A549 (cell line): ENCODE results near the gene TANGO2. TPM values are rescaled to one million over a fixed set of nuclear protein-coding genes. Genes with fewer than 3 reads are reported as not detected.

Source experiments
- ATAC-seq, 2 experiments: fragments of 200-7000 bp in 1 of 2; fragments of >200 bp in 1 of 2; cut with Nextera tagmentation in 1 of 2; cut with Tn5 transposase in 1 of 2; 3 replicates each; pipeline versions ENCODE4 v1.8.0 to v1.9.1; 2018 to 2020; ENCODE audit warnings: mild to moderate bottlenecking in 1 of 2, moderate library complexity in 1 of 2
- CTCF ChIA-PET: fragments of 300-600 bp; sonication (Branson Sonifier 250); formaldehyde crosslinking; extraction: SDS; loops from one replicate; lab custom pipeline; 2021; ENCODE audit warnings: antibody characterized with exemption, inconsistent platforms; lab: Yijun Ruan, JAX
- POLR2A ChIA-PET: fragments of 350-600 bp; formaldehyde crosslinking; extraction: SDS; loops from one replicate; lab custom pipeline; 2021; ENCODE audit warnings: antibody characterized with exemption, inconsistent platforms; lab: Yijun Ruan, JAX
- DNase-seq, 2 experiments: peaks; one replicate each; pipeline versions ENCODE4 v3.0.0 to v3.0.0-alpha.2; 2011 to 2016; ENCODE audit warnings: low read depth in 1 of 2, low spot score in 1 of 2
- FAIRE-seq: peaks from 2 replicates; lab custom pipeline; 2011; peaks lifted over from hg19 to GRCh38; lab: Jason Lieb, UNC
- H3K27ac ChIP-seq, 2 experiments: fragments of >200 bp; sonication (Bioruptor Twin); formaldehyde crosslinking; 3 replicates each; pipeline ENCODE4 v1.5.1; 2016 to 2017
- H3K4me1 ChIP-seq: fragments of >200 bp; sonication (Bioruptor Twin); formaldehyde crosslinking; 3 replicates; pipeline ENCODE4 v1.6.1; 2016
- H3K4me2 ChIP-seq: fragments of >200 bp; sonication (Bioruptor Twin); formaldehyde crosslinking; 3 replicates; pipeline ENCODE4 v1.6.1; 2016
- H3K4me3 ChIP-seq: fragments of >200 bp; sonication (Bioruptor Twin); formaldehyde crosslinking; 3 replicates; pipeline ENCODE4 v1.5.1; 2016
- H3K9me3 ChIP-seq: fragments of >200 bp; sonication (Bioruptor Twin); formaldehyde crosslinking; 3 replicates; pipeline ENCODE4 v1.6.1; 2016
- CBX8 ChIP-seq: fragments of 200-600 bp; sonication (generic); IDR thresholded peaks from 2 replicates; pipeline ENCODE4 v1.6.1; 2016
- CHD2 ChIP-seq: fragments of 150-350 bp; IDR thresholded peaks from 2 replicates; pipeline ENCODE4 v1.6.1; 2014; ENCODE audit warnings: low read length; ENCODE audit not compliant: partially characterized antibody
- CHD4 ChIP-seq: fragments of 200-600 bp; sonication (generic); IDR thresholded peaks from 2 replicates; pipeline ENCODE4 v1.6.1; 2016; ENCODE audit warnings: antibody characterized with exemption, mild to moderate bottlenecking, borderline replicate concordance
- EHF ChIP-seq: fragments of 250-450 bp; sonication (Bioruptor Pico); IDR thresholded peaks from 2 replicates; pipeline ENCODE4 v1.5.0; 2020; ENCODE audit warnings: mild to moderate bottlenecking
- FOXS1 ChIP-seq: fragments of 250-450 bp; sonication (Bioruptor Pico); IDR thresholded peaks from 2 replicates; pipeline ENCODE4 v1.5.0; 2020; ENCODE audit warnings: mild to moderate bottlenecking, moderate library complexity
- KDM5A ChIP-seq: fragments of 200-600 bp; sonication (generic); IDR thresholded peaks from 2 replicates; pipeline ENCODE4 v1.6.1; 2016; ENCODE audit warnings: antibody characterized with exemption, mild to moderate bottlenecking
- MYC ChIP-seq: IDR thresholded peaks from 2 replicates; pipeline ENCODE4 v1.6.1; 2012; ENCODE audit warnings: mild to moderate bottlenecking, inconsistent platforms, low read length, improper control_type of control experiment, borderline replicate concordance
- POLR2A ChIP-seq: IDR thresholded peaks from 2 replicates; pipeline ENCODE4 v1.6.1; 2012; ENCODE audit warnings: mild to moderate bottlenecking, low read length
- POLR2AphosphoS2 ChIP-seq: conservative IDR thresholded peaks from 2 replicates; pipeline ENCODE4 v1.6.1; 2012; ENCODE audit warnings: low read length, improper control_type of control experiment, inconsistent platforms
- RAD21 ChIP-seq, 2 experiments: fragments of >200 bp in 1 of 2; sonication (Bioruptor Twin) in 1 of 2; formaldehyde crosslinking in 1 of 2; IDR thresholded peaks in 1 of 2; conservative IDR thresholded peaks in 1 of 2; 2 replicates in 1 of 2; 3 replicates in 1 of 2; pipeline ENCODE4 v1.6.1; 2012 to 2018; ENCODE audit warnings: inconsistent platforms in 1 of 2
- RARB ChIP-seq: fragments of 250-450 bp; sonication (Bioruptor Pico); IDR thresholded peaks from 2 replicates; pipeline ENCODE4 v1.8.0; 2021; ENCODE audit warnings: mild to moderate bottlenecking, moderate library complexity
- RNF2 ChIP-seq: fragments of 200-600 bp; sonication (generic); IDR thresholded peaks from 2 replicates; pipeline ENCODE4 v1.6.1; 2016; ENCODE audit warnings: low read depth, mild to moderate bottlenecking, antibody characterized with exemption, moderate library complexity, borderline replicate concordance
- SMC3 ChIP-seq: fragments of >200 bp; sonication (Bioruptor Twin); formaldehyde crosslinking; IDR thresholded peaks from 3 replicates; pipeline ENCODE4 v1.6.1; 2018; ENCODE audit warnings: inconsistent platforms
- TFCP2L1 ChIP-seq: fragments of 250-450 bp; sonication (Bioruptor Pico); IDR thresholded peaks from 2 replicates; pipeline ENCODE4 v1.5.0; 2021; ENCODE audit warnings: mild to moderate bottlenecking
- TP53 ChIP-seq: fragments of 250-450 bp; sonication (Bioruptor Pico); IDR thresholded peaks from 2 replicates; pipeline ENCODE4 v1.5.0; 2021; ENCODE audit warnings: mild to moderate bottlenecking, moderate library complexity
- ZNF302 ChIP-seq: fragments of 250-450 bp; sonication (Bioruptor Pico); IDR thresholded peaks from 2 replicates; pipeline ENCODE4 v1.9.0; 2021; ENCODE audit warnings: inconsistent platforms, mild to moderate bottlenecking, moderate library complexity
- ZSCAN20 ChIP-seq: fragments of 250-450 bp; sonication (Bioruptor Pico); IDR thresholded peaks from 2 replicates; pipeline ENCODE4 v1.8.0; 2022; ENCODE audit warnings: mild to moderate bottlenecking, moderate library complexity
- WGBS: methylation state at CpG from one replicate; pipeline ENCODE4 v1.1.6; 2017; ENCODE audit errors: missing lambda C conversion rate; 5-methylcytosine and 5-hydroxymethylcytosine counted together
- polyA plus RNA-seq, 4 experiments: library from polyadenylated mRNA; depleted of rRNA in 3 of 4; stranded (reverse); fragments of >200 nt; fragmentation: RNase III in 1 of 4; extraction: RNeasy Plus Mini Kit Qiagen cat#74134 plus additional on column Dnase treatment in 1 of 4; gene quantifications; 2 replicates in 3 of 4; 3 replicates in 1 of 4; pipeline ENCODE4 v1.2.3, GENCODE V29; 2011 to 2017
- TF ChIP-seq, protein P1 (sequence below): fragments of 250-450 bp; sonication (Bioruptor Pico); IDR thresholded peaks from 2 replicates; pipeline ENCODE4 v1.5.0; 2020; ENCODE audit warnings: low read depth, mild to moderate bottlenecking, moderate library complexity
- TF ChIP-seq, protein P2 (sequence below): fragments of 250-450 bp; sonication (Bioruptor Pico); IDR thresholded peaks from 2 replicates; pipeline ENCODE4 v1.5.0; 2021; ENCODE audit warnings: mild to moderate bottlenecking, moderate library complexity, borderline replicate concordance
- TF ChIP-seq, protein P3 (sequence below): fragments of 200-600 bp; sonication (generic); IDR thresholded peaks from 2 replicates; pipeline ENCODE4 v1.6.1; 2016; ENCODE audit warnings: antibody characterized with exemption, mild to moderate bottlenecking, moderate library complexity
- TF ChIP-seq, protein P4 (sequence below): fragments of >200 bp; sonication (Bioruptor Twin); formaldehyde crosslinking; IDR thresholded peaks from 3 replicates; pipeline ENCODE4 v1.6.1; 2016

TANGO2 gene
- polyA plus RNA-seq, 2 of the 4 experiments (the other 2 are of a cell fraction), result 13.2 to 13.8 TPM

DNA sequence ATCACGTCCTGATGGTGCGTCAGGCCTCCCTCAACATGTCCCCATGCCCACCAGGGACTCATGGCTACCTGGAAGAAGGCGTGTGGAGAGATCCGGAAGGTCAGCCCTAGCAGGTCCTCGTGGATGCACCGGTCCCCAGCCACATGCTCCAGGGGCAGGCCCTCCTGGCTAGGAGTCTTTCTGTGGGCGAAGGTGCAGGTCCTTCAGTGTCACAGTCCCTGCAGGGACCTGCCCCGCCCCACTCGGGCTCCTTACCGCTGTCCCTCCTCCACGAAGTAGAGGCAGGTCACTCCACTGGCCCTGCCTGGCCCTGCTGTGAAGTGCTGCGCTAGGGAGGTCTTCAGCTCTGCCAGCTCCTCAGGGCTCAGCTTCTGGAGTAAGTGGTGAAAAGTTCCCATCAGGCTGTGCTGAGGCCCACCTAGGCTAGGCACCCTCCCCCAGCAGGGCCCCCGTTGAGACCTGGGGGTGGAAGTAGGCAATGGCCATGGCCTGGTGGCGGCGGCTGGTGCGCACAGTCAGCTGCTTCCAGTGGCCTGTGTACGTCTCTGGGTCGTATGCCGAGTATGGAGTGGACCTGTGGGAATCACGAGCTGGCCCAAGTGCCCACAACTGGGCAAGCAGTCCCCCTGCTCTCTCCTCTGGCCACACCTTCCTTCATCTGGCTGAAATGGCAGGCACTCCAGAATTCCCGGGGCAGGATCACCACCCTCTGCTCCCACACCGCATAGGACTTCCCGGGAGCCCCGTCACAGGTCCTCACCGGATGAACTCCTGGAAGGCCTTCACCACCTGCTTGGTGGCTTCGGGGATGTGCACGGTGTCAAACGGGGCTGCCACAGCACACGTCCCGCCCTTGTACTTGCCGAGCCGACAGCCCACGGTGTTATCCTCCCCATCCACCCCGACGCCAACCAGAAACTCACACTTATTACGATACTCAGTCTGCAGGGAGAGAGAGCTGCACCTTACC, 93.9 kb downstream of the TANGO2 start:
- no peak overlapping the region for H3K27ac ChIP-seq

DNA sequence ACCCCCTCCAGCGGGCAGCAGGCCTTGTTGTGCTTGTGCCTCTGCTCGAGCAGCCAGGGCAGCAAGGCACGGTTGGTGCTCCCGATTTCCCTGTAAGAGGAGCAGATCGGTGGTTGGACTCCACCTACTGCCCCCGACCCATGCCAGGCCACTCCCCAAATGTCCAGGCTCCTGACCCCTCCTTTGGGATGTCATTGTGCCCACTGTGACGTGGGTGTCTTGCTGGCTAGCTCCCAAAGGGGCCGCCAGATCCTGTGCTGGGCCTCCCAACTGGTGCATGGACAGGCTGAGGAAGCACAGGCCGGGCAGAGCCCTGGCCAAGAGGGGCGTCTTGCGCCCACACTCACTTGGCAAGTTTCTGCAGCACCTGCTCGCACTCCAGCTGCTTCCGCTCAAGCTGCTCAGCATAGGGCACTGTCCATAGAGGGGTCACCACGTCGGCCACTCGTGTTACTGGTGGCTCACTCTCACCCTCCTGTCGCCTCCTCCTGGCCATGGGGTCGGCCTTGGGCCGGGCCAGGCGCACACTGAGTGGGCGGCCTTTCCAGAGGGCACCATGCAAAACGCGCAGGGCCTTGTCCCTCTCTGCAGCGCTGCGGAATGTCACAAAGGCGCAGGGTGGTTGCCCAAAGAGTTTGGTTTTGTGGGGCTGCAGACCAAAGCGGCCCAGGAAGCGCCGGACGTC, 94.9 kb downstream of the TANGO2 start, which contains the start of gene RANBP1:
Gene RANBP1, plus strand, starts transcription at position 414 of the 685 bp plus-strand sequence. Its CDS starts 81 bp downstream, at position 495.
- Histone ChIP-seq H3K4me1 (peaks cover 22% of the 10 kb centered on the region), H3K27ac (peak within 1 kb of the TSS; percentile 87 to 95), H3K4me2 (peak within 1 kb of the TSS; percentile 94), H3K4me3 (peak within 1 kb of the TSS; percentile 68), H3K9me3 (no peaks in the 10 kb centered on the region)
- ChIA-PET CTCF (interaction anchor here (1.2 to 1.9 kb wide), 2 partner anchors 14 to 144 kb away, joined by 3 to 5 read pairs; no protein-coding TSS in a partner anchor), POLR2A (no interaction called here)
- no peak for FAIRE-seq
- TF ChIP-seq ZNF302 (CRISPR knock-in tag) (no peak), ZSCAN20 (CRISPR knock-in tag) (no peak), TFCP2L1 (CRISPR knock-in tag) (no peak), MYC (no peak), KDM5A (no peak), CBX8 (no peak), POLR2A (no peak), RNF2 (no peak), CHD4 (no peak), CHD2 (no peak), TP53 (CRISPR knock-in tag) (no peak)
- TF ChIP-seq, protein P1, sequence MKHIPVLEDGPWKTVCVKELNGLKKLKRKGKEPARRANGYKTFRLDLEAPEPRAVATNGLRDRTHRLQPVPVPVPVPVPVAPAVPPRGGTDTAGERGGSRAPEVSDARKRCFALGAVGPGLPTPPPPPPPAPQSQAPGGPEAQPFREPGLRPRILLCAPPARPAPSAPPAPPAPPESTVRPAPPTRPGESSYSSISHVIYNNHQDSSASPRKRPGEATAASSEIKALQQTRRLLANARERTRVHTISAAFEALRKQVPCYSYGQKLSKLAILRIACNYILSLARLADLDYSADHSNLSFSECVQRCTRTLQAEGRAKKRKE, result no peak
- TF ChIP-seq, protein P2, sequence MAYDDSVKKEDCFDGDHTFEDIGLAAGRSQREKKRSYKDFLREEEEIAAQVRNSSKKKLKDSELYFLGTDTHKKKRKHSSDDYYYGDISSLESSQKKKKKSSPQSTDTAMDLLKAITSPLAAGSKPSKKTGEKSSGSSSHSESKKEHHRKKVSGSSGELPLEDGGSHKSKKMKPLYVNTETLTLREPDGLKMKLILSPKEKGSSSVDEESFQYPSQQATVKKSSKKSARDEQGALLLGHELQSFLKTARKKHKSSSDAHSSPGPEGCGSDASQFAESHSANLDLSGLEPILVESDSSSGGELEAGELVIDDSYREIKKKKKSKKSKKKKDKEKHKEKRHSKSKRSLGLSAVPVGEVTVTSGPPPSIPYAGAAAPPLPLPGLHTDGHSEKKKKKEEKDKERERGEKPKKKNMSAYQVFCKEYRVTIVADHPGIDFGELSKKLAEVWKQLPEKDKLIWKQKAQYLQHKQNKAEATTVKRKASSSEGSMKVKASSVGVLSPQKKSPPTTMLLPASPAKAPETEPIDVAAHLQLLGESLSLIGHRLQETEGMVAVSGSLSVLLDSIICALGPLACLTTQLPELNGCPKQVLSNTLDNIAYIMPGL (CRISPR knock-in tag), result no peak
- TF ChIP-seq, protein P3, sequence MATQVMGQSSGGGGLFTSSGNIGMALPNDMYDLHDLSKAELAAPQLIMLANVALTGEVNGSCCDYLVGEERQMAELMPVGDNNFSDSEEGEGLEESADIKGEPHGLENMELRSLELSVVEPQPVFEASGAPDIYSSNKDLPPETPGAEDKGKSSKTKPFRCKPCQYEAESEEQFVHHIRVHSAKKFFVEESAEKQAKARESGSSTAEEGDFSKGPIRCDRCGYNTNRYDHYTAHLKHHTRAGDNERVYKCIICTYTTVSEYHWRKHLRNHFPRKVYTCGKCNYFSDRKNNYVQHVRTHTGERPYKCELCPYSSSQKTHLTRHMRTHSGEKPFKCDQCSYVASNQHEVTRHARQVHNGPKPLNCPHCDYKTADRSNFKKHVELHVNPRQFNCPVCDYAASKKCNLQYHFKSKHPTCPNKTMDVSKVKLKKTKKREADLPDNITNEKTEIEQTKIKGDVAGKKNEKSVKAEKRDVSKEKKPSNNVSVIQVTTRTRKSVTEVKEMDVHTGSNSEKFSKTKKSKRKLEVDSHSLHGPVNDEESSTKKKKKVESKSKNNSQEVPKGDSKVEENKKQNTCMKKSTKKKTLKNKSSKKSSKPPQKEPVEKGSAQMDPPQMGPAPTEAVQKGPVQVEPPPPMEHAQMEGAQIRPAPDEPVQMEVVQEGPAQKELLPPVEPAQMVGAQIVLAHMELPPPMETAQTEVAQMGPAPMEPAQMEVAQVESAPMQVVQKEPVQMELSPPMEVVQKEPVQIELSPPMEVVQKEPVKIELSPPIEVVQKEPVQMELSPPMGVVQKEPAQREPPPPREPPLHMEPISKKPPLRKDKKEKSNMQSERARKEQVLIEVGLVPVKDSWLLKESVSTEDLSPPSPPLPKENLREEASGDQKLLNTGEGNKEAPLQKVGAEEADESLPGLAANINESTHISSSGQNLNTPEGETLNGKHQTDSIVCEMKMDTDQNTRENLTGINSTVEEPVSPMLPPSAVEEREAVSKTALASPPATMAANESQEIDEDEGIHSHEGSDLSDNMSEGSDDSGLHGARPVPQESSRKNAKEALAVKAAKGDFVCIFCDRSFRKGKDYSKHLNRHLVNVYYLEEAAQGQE, result no peak
- WGBS, result 91% methylated on average over 8 of the region's 30 CpGs
- no peak for DNase-seq
- ATAC-seq, result no peak

More for the DNA sequence above, 93.9 kb downstream of the TANGO2 start:
- TF ChIP-seq, protein P4, sequence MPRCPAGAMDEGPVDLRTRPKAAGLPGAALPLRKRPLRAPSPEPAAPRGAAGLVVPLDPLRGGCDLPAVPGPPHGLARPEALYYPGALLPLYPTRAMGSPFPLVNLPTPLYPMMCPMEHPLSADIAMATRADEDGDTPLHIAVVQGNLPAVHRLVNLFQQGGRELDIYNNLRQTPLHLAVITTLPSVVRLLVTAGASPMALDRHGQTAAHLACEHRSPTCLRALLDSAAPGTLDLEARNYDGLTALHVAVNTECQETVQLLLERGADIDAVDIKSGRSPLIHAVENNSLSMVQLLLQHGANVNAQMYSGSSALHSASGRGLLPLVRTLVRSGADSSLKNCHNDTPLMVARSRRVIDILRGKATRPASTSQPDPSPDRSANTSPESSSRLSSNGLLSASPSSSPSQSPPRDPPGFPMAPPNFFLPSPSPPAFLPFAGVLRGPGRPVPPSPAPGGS, result no peak
- TF ChIP-seq POLR2AphosphoS2 (no peak), POLR2A (no peak), FOXS1 (no peak), RARB (CRISPR knock-in tag) (no peak), RAD21 (conservative IDR thresholded peaks at IDR 0.05 in 1 of 2, IDR thresholded peaks at IDR 0.05 in 1 of 2) (no peak), SMC3 (no peak), EHF (no peak)
- TF ChIP-seq, protein P1, result no peak
- peaks cover 17% of the 10 kb centered on the region for H3K4me1 ChIP-seq
- H3K4me3 ChIP-seq, result no peak overlapping the region
- FAIRE-seq, result no peak
- ChIA-PET CTCF (interaction anchor here (1.9 kb wide), 1 partner anchor 15 kb away, joined by 5 read pairs; no protein-coding TSS in a partner anchor), POLR2A (no interaction called here)
- H3K4me2 ChIP-seq, result no peak overlapping the region
- no peak for DNase-seq
- 94% methylated on average over 27 of the region's 36 CpGs for WGBS
- no peak for ATAC-seq
- no peaks in the 10 kb centered on the region for H3K9me3 ChIP-seq
